Nephron (organoid): Measurements from ENCODE around the gene LDLR.
"Not testable (repeated sequence)": the region's sequence is repeated elsewhere in the genome, so short reads cannot be mapped to it uniquely, and the experiment has no call there.

Experiments
- H3K27ac Mint-ChIP-seq, 3 experiments: 2 replicates each; pipeline ENCODE4 v1.8.0; 2020; ENCODE audit warnings: mixed read lengths in 3 of 3, mild to moderate bottlenecking in 2 of 3, moderate library complexity in 1 of 3
- H3K27me3 Mint-ChIP-seq: 2 replicates; pipeline ENCODE4 v1.8.0; 2021; ENCODE audit warnings: low read depth, mild to moderate bottlenecking, moderate library complexity, mixed read lengths
- H3K36me3 Mint-ChIP-seq: 2 replicates; pipeline ENCODE4 v1.8.0; 2020; ENCODE audit warnings: low read depth, mixed read lengths
- H3K4me1 Mint-ChIP-seq: 2 replicates; pipeline ENCODE4 v1.8.0; 2020; ENCODE audit warnings: mixed read lengths
- H3K4me3 Mint-ChIP-seq, 3 experiments: 2 replicates each; pipeline ENCODE4 v1.8.0; 2020; ENCODE audit warnings: mild to moderate bottlenecking in 3 of 3, mixed read lengths in 3 of 3, moderate library complexity in 2 of 3
- H3K9me3 Mint-ChIP-seq: 2 replicates; pipeline ENCODE4 v1.8.0; 2020; ENCODE audit warnings: mixed read lengths
- CTCF ChIP-seq, 3 experiments: fragments of 200-600 bp; sonication (generic); IDR thresholded peaks; one replicate each; pipeline ENCODE4 v1.5.0; 2021; ENCODE audit warnings: antibody characterized with exemption in 3 of 3; ENCODE audit not compliant: unreplicated experiment in 3 of 3

The LDLR gene

GRCh38 chr19:11078893-11079292, 10.4 kb upstream of the LDLR start:
- Mint-ChIP-seq H3K27me3 (no peaks in the 10 kb centered on the region), H3K4me3 (no peak overlapping the region), H3K9me3 (no peaks in the 10 kb centered on the region), H3K36me3 (peaks cover 8% of the 10 kb centered on the region), H3K27ac (no peak overlapping the region), H3K4me1 (peaks cover 2% of the 10 kb centered on the region)
- TF ChIP-seq CTCF (IDR thresholded peaks at IDR 0.05; ENCODE audit: unreplicated experiment in 3 of 3), result no peak

GRCh38 chr19:11079999-11080398, 9.3 kb upstream of the LDLR start:
- Mint-ChIP-seq H3K4me3 (no peak overlapping the region), H3K27me3 (no peaks in the 10 kb centered on the region), H3K4me1 (peaks cover 4% of the 10 kb centered on the region), H3K36me3 (peaks cover 8% of the 10 kb centered on the region), H3K9me3 (no peaks in the 10 kb centered on the region), H3K27ac (no peak overlapping the region)
- no peak for TF ChIP-seq CTCF (IDR thresholded peaks at IDR 0.05; ENCODE audit: unreplicated experiment in 3 of 3)

- peak overlapping the region in 2 of 3 experiments; percentile 93 to 96 for H3K4me3 Mint-ChIP-seq
- peak overlapping the region; percentile 97 to 100 (median 99) for H3K27ac Mint-ChIP-seq
- H3K36me3 Mint-ChIP-seq, result no peaks in the 10 kb centered on the region
Observed at GRCh38 chr19:11087870-11088505, 1.3 kb upstream of the LDLR start.

GRCh38 chr19:11088506-11089253, 583 bp upstream of the LDLR start:
- Mint-ChIP-seq H3K4me1 (peaks cover 25% of the 10 kb centered on the region), H3K36me3 (peaks cover 2% of the 10 kb centered on the region), H3K27ac (peak overlapping the region; percentile 97 to 100 (median 99)), H3K27me3 (no peaks in the 10 kb centered on the region), H3K9me3 (no peaks in the 10 kb centered on the region), H3K4me3 (peak overlapping the region; percentile 90 to 96 (median 93))
- no peak for TF ChIP-seq CTCF (IDR thresholded peaks at IDR 0.05; ENCODE audit: unreplicated experiment in 3 of 3)

More at GRCh38 chr19:11087870-11088505, 1.3 kb upstream of the LDLR start:
- no peak for TF ChIP-seq CTCF (IDR thresholded peaks at IDR 0.05; ENCODE audit: unreplicated experiment in 3 of 3)
- no peaks in the 10 kb centered on the region for H3K9me3 Mint-ChIP-seq
- no peaks in the 10 kb centered on the region for H3K27me3 Mint-ChIP-seq
- peaks cover 25% of the 10 kb centered on the region for H3K4me1 Mint-ChIP-seq

GRCh38 chr19:11090014-11090263, 676 bp downstream of the LDLR start:
- Mint-ChIP-seq H3K27ac (peak overlapping the region; percentile 97 to 100 (median 99)), H3K4me1 (peaks cover 25% of the 10 kb centered on the region), H3K4me3 (peak overlapping the region; percentile 90 to 96 (median 93))
- not testable (repeated sequence) for H3K36me3 Mint-ChIP-seq, H3K9me3 Mint-ChIP-seq, H3K27me3 Mint-ChIP-seq

GRCh38 chr19:11090264-11090996, 1.2 kb downstream of the LDLR start:
- no peak for TF ChIP-seq CTCF (IDR thresholded peaks at IDR 0.05; ENCODE audit: unreplicated experiment in 3 of 3)
- H3K9me3 Mint-ChIP-seq, result no peaks in the 10 kb centered on the region
- H3K27me3 Mint-ChIP-seq, result no peaks in the 10 kb centered on the region
- H3K36me3 Mint-ChIP-seq, result peaks cover 13% of the 10 kb centered on the region
- peak overlapping the region; percentile 90 to 96 (median 93) for H3K4me3 Mint-ChIP-seq
- H3K27ac Mint-ChIP-seq, result peak overlapping the region; percentile 95 to 100 (median 97)
- H3K4me1 Mint-ChIP-seq, result peaks cover 28% of the 10 kb centered on the region
